ENCODE results near the gene CFDP1.
"Not testable (repeated sequence)": the region's sequence is repeated elsewhere in the genome, so short reads cannot be mapped to it uniquely, and the experiment has no call there.

Gene CFDP1

GRCh38 chr16:75273054-75273925 lies 160.0 kb downstream of the CFDP1 start:
- no peaks in the 10 kb centered on the region for H3K9me3 ChIP-seq (ENCODE audit: low read length)
- H3K27ac ChIP-seq (ENCODE audit: low read depth, low read length, poor library complexity, severe bottlenecking) = no peak overlapping the region
- no peaks in the 10 kb centered on the region for H4K20me1 ChIP-seq (ENCODE audit: insufficient read depth, low read length)
- H3K4me1 ChIP-seq (ENCODE audit: insufficient read depth, low read length, severe bottlenecking) = no peaks in the 10 kb centered on the region
- H3K9me2 ChIP-seq (ENCODE audit: low read depth, low read length) = no peaks in the 10 kb centered on the region
- no peaks in the 10 kb centered on the region for H3K36me3 ChIP-seq (ENCODE audit: insufficient read depth, low read length)
- H3K27me3 ChIP-seq (ENCODE audit: insufficient read depth, low read length) = peaks cover 6% of the 10 kb centered on the region; the same call in 1 of the 2 replicates
- no peaks in the 10 kb centered on the region for H3F3A ChIP-seq (ENCODE audit: insufficient read depth, low read length)
- no peak for TF ChIP-seq CTCF (IDR thresholded peaks at IDR 0.05; ENCODE audit: low read length)
- no peak for TF ChIP-seq EZH2 (IDR thresholded peaks at IDR 0.05; ENCODE audit: borderline replicate concordance, low read length)
- no peak overlapping the region for H2AFZ ChIP-seq (ENCODE audit: low read length)
- no peaks in the 10 kb centered on the region for H3K79me2 ChIP-seq (ENCODE audit: insufficient read depth, low read length)
- H3K4me2 ChIP-seq (ENCODE audit: low read length) = no peak overlapping the region
- H3K4me3 ChIP-seq (ENCODE audit: low read depth, low read length, poor library complexity, severe bottlenecking) = no peak overlapping the region
- H3K9ac ChIP-seq (ENCODE audit: low read length) = no peak overlapping the region

GRCh38 chr16:75272629-75273028 lies 160.7 kb downstream of the CFDP1 start:
- H3K4me2 ChIP-seq (ENCODE audit: low read length); H3F3A ChIP-seq (ENCODE audit: insufficient read depth, low read length); H3K4me1 ChIP-seq (ENCODE audit: insufficient read depth, low read length, severe bottlenecking); H3K4me3 ChIP-seq (ENCODE audit: low read depth, low read length, poor library complexity, severe bottlenecking); H3K79me2 ChIP-seq (ENCODE audit: insufficient read depth, low read length); H3K9me2 ChIP-seq (ENCODE audit: low read depth, low read length); H3K36me3 ChIP-seq (ENCODE audit: insufficient read depth, low read length); H3K9me3 ChIP-seq (ENCODE audit: low read length); H3K27me3 ChIP-seq (ENCODE audit: insufficient read depth, low read length); H4K20me1 ChIP-seq (ENCODE audit: insufficient read depth, low read length); H2AFZ ChIP-seq (ENCODE audit: low read length); H3K27ac ChIP-seq (ENCODE audit: low read depth, low read length, poor library complexity, severe bottlenecking); H3K9ac ChIP-seq (ENCODE audit: low read length): not testable (repeated sequence)

GRCh38 chr16:75272097-75272551 lies 161.2 kb downstream of the CFDP1 start:
- peaks cover 6% of the 10 kb centered on the region; the same call in 1 of the 2 replicates for H3K27me3 ChIP-seq (ENCODE audit: insufficient read depth, low read length)
- no peaks in the 10 kb centered on the region for H3K9me3 ChIP-seq (ENCODE audit: low read length)
- TF ChIP-seq EZH2 (IDR thresholded peaks at IDR 0.05; ENCODE audit: borderline replicate concordance, low read length) (no peak), CTCF (IDR thresholded peaks at IDR 0.05; ENCODE audit: low read length) (no peak)
- H3F3A ChIP-seq (ENCODE audit: insufficient read depth, low read length) = no peaks in the 10 kb centered on the region
- H3K36me3 ChIP-seq (ENCODE audit: insufficient read depth, low read length) = no peaks in the 10 kb centered on the region
- H2AFZ ChIP-seq (ENCODE audit: low read length) = no peak overlapping the region
- no peaks in the 10 kb centered on the region for H4K20me1 ChIP-seq (ENCODE audit: insufficient read depth, low read length)
- H3K79me2 ChIP-seq (ENCODE audit: insufficient read depth, low read length) = no peaks in the 10 kb centered on the region
- no peak overlapping the region for H3K4me2 ChIP-seq (ENCODE audit: low read length)
- H3K9me2 ChIP-seq (ENCODE audit: low read depth, low read length) = no peaks in the 10 kb centered on the region
- no peak overlapping the region for H3K27ac ChIP-seq (ENCODE audit: low read depth, low read length, poor library complexity, severe bottlenecking)
- H3K4me1 ChIP-seq (ENCODE audit: insufficient read depth, low read length, severe bottlenecking) = no peaks in the 10 kb centered on the region
- no peak overlapping the region for H3K4me3 ChIP-seq (ENCODE audit: low read depth, low read length, poor library complexity, severe bottlenecking)
- no peak overlapping the region for H3K9ac ChIP-seq (ENCODE audit: low read length)

Measured in OCI-LY1 (cell line).